GM21381 (cell line): ENCODE data around the gene MUC6.

Source experiments
- ATAC-seq: cut with Tn5 transposase; IDR thresholded peaks from one replicate; pipeline ENCODE4 v1.9.1; 2021; ENCODE audit warnings: mild to moderate bottlenecking, moderate library complexity; ENCODE audit not compliant: unreplicated experiment

The MUC6 gene

DNA sequence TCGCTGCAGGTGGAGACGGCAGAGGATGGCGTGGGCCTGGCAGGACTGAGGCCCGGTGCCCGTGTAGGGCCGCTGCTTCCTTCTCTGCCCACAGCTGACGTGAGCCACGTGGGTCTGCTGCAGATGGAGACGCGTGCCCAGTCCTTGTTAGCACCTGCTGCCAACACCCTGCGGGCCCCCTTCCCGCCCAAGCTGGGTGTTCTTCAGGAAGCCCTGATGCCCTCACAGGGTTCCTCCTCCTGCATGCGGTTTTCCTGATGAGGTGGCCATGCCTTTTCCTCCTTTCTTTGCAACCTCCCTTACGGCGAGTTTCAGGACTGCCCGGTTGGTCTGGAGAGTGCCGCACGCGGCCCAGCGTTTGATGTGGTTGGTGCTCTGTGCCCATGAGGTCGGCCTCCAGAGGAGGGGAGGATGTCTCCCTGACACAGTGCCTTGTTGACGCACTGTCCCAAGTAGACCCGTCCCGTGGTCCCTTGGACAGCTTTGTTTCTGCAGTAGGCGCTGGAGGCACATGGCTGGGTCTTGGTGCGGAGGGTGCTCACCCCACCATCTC is 66.1 kb downstream of the MUC6 start:
- ATAC-seq = no peak

DNA sequence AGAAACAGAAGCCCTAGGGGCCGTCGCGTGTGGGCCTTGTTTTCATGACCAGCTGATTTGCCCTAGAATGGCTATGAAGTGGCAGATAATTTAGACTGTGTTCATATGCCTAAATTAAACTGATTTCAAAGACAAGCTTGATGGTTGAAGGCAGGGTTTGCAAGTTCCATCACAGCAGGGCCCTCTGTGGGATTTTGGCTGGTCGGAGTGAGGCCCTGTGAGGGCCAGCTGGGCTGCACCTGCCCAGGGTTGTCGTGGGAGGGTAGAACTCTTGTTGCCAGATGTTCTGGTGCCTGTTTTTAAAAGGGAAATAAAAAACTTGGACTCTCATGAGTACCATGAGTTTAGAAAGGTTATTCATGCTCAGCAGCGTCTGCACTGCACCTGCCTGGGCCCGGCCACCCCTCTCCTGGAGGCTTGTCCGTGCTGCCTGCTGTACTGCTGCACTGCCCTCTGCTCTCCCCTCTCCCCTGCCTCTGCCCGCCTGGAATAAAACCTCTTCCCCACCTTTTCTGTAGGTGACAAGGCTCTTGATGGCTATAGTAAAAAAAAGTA is 66.8 kb downstream of the MUC6 start:
- no peak for ATAC-seq

DNA sequence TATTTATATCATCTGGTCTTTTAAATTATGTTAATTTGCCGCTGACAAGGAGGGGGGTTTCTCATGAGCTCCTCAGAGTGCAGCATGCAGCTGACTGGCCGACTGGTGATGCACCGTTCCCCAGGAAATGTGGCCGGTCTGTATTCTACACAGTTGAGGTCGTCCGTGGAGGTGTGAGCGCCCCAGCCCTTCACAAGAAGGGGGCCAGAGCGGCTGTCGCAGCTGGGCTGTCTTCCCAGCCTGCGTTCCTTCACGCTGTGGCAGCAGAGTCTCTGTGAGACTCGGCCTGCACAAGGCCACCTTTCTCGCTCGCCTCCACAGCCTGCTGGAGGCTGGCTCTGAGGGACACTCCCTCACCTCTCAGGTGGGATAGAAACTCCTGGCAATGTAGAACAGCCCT is 67.7 kb downstream of the MUC6 start:
- ATAC-seq = no peak

DNA sequence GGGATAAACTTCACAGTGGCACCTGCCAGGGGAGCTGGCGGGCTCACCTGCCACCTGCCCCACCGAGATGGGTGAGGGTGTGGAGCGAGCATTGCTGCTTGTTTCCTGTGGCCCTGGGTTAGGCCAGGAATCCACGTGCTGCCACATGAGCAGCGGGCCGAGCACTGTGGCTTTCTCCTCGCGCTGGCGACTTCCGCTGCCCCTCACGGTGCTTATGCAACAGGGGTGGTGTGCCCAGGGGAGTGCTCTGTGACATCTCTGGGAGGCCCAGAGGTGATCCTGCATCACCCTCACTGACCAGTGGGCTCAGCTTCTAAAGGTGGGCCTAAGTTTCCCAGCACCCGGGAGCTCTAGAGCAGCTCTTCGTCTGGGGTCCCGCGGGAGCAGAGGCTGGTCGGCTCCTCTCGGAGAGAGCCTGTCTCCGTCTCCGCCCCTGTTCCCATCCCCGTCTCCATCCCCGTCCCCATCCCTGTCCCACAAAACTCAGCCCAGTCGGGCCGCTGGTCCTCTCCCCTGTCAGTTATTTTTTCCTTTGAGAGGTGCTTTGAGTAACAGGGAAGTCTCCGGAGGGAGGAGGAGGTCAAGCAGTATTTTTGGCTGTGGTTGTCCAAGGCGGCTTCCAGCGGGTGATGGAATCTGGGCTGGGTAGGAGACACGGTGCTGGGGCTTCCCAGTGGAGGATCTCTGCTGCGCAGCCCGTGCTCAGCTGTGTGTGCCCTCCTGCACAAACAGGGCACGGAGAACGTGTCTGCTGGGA is 68.3 kb downstream of the MUC6 start:
- ATAC-seq = no peak

DNA sequence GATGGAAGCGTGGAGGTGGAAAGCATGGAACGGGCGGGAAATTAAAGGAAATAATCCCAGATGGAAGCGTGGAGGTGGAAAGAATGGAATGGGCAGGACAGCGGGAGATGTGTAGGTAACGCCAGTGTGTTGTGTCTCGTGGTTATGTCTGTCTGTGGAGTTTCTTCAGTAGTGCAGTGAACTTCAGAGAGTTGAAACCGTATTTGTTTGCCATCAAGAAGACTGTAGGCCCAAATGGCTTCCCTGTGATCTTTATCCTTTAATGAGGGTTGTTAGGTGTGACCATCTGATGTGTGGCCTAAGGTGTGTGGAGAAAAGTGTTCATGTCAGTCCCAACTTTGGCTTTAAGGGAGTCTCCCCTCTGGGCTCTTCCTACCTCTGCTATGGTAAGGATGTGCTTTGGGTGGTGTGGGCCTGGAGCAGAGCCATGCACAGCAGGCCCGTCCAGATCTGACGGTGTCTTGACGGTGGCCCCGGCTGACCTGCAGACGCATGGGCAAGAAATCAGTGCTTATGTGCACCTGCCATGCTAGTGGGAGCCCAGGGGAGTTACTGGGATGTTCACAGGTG is 71.2 kb downstream of the MUC6 start:
- no peak for ATAC-seq

DNA sequence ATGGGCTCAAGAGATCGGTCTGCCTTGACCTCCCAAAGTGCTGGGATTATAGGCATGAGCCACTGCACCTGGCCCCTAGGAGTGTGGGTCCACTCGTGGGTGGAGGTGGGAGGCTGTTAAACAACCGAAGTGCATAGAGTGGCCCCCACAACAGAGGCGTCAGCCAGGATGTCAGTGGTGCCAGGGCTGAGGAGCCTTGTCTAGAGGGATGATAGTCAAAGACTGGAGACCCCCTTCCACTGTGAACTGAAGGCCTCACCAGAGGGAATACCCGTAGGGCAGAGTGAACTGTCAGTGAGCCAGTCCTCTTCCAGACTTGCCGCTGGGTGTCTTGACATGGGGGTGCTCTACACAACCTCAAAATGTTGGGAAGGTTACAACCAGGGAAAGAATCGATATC is 72.7 kb downstream of the MUC6 start:
- ATAC-seq = no peak
